Measurements from ENCODE around the gene FOCAD.

- TF ChIP-seq POLR2A (IDR thresholded peaks at IDR 0.05; ENCODE audit: low read depth) = no peak
- no peak for TF ChIP-seq CTCF (IDR thresholded peaks at IDR 0.05)
- TF ChIP-seq POLR2AphosphoS5 (IDR thresholded peaks at IDR 0.05) = no peak
Observed at GRCh38 chr9:20994486-20994885, 310.4 kb downstream of the FOCAD start.

All from esophagus muscularis mucosa (tissue), 3 donors.